Measurements from ENCODE around the gene KIAA0825.

DNA sequence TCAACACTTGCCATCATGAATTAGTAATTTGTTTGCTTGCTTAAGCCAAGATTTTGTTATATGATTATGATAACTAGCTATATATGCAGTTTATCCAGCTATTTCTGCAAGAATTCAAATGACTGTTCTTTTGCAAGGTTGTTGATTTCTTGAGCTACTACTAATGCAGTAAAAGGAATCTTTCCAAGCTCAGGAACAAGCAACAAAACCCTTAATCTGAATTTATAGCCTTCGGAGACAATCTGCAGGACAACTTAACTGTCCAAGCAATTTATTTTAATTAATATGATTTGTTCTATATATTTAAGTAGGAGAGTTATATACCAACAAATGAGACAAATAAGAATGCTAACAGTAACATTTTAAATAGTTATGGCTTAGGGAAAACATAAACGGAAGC lies 450.3 kb downstream of the KIAA0825 start:
- no peak for TF ChIP-seq CTCF (conservative IDR thresholded peaks at IDR 0.05)
- TF ChIP-seq EZH2 (IDR thresholded peaks at IDR 0.05; ENCODE audit: low read depth) = no peak
